Measurements from ENCODE around the gene LTB4R2.
"Not testable (repeated sequence)": the region's sequence is repeated elsewhere in the genome, so short reads cannot be mapped to it uniquely, and the experiment has no call there.

The LTB4R2 gene

DNA sequence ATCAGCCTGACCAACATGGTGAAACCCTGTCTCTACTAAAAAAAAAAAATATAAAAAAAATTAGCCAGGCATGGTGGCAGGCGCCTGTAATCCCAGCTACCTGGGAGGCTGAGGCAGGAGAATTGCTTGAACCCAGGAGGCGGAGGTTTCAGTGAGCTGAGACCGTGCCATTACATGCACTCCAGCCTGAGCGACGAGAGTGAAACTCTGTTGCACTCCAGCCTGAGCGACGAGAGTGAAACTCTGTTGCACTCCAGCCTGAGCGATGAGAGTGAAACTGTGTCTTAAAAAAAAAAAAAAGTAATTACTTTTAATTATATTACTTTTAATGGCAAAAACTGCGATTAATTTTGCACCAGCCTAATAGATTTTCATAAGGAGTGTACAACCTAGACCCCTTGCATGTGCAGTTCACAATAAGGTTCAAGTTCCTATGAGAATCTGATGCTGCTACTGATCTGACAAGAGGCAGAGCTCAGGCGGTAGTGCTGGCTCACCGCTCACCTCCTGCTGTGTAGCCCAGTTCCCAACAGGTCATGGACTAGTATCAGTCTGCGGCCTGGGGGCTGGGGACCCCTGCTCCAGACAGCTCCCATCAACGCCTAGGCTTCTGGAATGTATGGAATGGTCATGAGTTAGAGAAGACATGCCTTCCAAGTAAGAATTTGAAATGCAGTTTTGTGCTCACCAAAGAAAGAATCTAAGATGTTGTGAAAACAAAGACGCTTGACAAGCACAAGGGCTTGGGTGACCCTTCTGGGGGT, 11.5 kb downstream of the LTB4R2 start:
- no peak for DNase-seq

DNA sequence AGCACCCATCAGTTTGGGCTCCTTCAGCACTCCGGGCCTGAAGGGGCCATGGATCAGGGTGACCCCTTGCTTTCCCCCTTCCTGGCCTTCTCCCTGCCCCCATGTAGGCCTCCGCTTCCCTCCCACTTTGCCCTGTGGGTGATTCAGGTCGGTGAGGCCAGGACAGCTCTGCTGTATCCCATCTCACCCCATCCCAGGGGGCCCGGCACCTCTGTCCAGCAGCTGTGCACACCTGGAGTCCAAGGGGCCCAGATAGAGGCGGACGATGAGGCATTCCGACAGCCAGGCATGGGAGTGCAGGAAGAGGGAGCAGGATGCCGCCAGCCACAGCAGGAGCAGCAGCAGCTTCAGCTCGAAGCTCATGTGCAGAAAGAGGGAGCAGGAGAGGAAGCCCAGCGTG, 12.7 kb downstream of the LTB4R2 start:
- DNase-seq, result no peak

DNA sequence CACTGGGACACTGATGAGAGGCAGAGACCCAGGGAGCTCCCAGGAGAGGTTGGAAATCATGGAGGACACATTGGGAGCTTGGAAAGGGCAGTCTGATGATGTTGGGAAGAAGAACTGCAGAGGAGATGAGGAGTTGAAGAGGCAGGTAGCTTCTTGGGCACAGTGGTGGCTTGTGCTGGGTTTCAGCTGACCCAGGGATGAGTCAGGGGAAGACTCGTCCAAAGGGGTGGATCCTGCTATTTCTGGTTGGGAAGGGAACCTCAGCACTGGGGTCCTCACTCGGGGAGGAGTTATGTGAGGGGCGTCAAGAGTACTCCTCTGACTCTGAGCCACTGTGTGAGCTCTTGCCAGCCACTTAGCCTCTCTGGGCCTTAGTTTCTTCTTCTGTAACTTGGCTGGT, 13.4 kb downstream of the LTB4R2 start:
- DNase-seq, result no peak

DNA sequence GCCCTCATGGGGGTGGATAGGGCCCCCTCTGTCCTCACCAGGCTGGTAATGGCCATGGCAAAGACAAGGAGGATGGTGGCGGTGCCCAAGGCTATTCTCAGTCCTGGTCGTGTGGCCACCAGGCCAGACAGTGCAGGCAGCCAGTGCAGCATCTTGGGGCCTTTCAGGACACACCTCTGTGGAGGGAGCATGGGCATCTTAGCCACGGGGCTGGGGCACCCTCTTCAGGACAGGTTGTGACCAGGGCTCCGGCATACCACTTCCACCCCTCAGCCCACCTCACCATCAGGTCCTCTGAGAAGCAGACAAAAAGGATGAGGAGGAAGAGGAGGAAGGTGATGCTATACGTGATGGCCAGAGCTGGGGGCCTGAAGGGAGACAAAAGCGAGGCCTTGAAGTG, 14.1 kb downstream of the LTB4R2 start:
- DNase-seq, result no peak

DNA sequence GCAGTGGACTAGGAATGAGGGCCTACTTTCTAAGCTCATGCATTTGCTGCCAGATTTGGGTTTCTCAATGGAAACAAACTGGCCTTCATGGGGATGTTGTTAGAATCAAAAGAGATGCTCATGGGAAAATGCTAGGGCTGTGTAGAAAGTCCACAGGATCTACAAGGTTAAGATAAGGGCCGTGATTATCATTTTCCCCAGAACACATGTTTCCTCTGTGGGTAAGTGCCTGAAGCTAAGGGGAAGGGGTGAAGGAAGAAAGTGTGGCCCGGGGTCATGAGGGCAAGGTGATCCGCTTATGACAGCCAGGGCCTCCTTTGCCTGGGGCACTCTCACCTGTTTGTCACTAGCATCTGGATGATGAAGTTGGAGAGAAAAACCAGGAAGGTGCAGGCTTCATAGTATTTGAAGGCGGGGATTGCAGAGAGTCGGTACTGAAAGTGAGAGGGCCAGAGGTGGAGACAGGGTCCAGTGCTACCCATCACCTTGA, 15.1 kb downstream of the LTB4R2 start:
- no peak for DNase-seq

DNA sequence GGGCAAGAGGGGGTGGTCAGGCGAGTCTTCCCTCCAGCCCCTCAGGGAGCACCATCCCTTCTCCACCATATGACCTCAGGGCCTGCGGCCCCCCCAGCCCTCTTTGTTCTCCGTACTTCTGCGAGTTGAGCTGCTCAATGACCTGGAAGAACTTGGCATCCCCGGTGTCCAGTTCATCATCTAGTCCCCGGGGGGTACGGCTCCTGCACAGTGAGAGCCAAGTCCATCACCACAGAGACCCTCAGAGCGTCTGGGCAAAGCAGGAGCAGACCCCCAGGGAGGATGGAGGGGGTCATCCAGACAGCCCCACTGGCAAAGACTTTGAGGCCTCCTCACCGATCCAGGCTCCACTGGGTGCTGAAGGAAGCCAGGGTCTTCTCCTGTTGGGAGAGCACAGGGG, 16.0 kb downstream of the LTB4R2 start:
- no peak for DNase-seq

DNA sequence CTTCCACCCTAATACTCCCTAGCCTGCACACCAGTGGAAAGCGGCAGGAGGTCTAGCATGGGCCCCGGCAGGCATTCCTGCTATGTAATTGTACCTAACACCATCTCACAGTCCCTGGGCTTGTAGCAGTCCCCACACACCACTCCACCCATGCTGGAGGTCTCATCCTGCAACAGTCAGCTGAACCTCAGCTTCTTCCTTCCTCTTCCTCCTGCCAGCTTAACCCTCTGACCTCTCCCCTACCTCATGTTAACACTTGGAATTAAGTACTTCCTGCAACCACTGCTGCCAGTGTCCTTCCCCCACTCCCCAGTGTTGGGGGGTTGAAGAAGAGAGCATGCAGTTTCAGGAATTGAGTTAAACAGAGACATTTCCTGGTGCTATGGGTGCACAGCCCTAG, 17.4 kb downstream of the LTB4R2 start:
- DNase-seq, result no peak

DNA sequence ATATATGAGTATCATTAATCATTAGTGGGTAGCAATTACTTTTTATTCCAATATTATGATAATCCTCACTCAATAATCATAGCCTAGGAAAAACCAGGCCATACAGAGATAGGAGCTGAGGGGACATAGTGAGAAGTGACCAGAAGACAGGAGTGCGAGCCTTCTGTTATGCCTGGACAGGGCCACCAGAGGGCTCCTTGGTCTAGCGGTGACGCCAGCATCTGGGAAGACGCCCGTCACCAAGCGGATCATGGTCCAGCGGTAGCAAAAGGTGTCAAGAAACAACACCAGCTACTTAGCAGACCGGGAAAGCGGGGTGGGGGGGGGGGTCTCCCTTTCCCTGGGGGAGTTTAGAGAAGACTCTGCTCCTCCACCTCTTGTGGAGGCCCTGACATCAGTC, 18.0 kb downstream of the LTB4R2 start:
- not testable (repeated sequence) for DNase-seq

DNA sequence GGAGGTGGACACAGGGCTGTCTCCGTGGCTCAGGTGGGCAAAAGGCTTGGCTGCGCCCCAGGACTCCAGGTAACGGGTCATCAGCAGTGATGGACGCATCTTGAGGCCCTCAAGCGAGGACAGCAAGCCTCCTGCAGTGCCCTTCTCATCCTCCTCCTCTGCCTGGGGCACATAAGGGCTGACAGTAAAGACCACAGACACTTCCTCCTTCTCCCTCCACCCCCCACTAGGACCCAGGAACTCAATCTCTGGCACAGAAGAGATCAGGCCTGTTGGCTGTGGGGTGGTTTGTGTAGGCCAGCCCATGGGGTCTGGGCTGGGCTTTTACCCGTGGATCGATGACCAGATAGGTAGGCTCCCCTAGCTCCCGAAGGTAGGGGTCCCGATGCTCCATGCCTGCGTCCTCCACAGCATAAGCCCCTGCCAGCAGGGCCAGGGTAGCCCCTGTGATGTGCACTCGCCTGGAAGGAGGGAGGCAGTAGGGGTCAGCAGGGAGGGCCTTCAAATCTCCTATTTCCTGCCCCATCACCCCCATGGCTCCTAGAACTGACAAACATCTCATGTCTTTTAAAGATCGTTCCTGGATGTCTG, 19.2 kb downstream of the LTB4R2 start:
- no peak for DNase-seq

DNA sequence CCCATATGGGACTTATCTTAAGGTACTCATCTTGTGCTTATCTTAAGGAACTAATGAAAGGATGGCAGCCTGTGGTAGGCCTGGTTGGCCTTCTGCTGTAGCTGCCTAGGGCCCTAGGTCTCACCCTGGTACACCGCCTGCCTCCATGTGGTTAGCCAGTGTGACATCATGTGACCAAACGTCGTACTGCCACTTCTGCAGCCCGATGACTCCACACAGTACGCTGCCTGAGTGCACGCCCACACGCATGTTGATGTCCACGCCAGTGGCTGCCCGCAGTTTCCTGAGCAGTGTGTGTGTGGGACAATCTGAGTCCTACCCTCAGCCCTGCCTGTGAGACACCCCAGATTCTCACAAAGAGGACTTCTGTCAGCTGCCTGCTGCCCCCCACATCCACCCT, 19.8 kb downstream of the LTB4R2 start:
- DNase-seq, result no peak

DNA sequence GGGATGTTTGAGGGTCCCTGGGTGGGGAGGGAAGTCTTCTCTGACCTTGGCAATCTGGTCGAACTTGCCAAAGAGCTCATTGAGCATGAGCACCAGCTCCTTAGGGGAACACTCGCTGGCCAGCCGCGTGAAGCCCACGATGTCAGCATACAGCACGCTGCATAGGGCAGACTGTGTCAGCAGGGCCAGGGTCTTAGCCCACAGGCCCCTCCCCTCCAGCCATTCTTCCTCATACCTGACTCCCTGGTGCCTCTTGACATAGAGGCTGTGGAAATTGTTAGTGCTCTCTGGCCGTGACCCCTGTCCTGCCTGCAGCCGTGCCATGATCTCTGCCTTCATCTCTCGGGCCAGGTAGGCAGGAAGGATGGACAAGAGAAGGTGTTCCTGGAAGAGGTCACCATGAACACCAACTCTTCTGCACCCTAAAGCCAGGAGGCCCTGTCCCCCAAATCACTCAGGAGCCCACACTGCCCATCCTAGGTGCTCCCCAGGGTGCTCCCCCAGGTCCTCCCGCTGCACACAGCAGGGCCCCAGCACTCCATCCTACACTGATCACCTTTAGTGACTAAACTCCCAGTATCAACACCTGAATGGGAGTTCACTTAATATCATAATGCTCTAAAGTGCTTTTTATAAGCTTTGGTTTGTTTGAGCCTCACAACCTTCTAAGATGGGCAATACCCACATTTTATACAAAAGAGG, 21.2 kb downstream of the LTB4R2 start:
- DNase-seq, result no peak

DNA sequence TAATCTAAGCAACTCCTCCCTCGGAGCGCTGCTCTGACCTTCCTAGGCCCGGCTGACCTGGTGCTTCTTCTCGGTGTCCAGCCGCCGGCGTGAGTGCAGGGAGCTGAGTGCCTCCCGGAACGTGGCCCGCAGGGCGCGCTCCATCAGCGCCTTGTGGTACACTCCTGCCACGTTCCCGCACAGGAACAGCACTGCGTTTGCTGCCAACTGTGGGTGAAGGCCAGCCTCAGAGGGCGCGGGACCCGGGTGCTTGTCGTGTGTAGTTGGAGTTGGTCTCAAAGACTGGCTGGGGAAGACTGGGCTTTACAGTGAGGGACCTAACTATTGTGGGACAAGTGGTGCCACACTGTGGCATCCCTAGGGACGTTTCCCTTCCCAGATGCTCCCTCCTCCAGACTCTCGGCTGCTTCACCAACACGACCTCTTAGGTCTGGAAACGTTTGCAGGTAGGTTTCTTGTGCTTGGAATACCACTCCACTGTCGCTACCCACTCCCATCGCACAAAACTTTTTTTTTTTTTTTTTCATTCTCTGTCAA, 21.9 kb downstream of the LTB4R2 start:
- no peak for DNase-seq

DNA sequence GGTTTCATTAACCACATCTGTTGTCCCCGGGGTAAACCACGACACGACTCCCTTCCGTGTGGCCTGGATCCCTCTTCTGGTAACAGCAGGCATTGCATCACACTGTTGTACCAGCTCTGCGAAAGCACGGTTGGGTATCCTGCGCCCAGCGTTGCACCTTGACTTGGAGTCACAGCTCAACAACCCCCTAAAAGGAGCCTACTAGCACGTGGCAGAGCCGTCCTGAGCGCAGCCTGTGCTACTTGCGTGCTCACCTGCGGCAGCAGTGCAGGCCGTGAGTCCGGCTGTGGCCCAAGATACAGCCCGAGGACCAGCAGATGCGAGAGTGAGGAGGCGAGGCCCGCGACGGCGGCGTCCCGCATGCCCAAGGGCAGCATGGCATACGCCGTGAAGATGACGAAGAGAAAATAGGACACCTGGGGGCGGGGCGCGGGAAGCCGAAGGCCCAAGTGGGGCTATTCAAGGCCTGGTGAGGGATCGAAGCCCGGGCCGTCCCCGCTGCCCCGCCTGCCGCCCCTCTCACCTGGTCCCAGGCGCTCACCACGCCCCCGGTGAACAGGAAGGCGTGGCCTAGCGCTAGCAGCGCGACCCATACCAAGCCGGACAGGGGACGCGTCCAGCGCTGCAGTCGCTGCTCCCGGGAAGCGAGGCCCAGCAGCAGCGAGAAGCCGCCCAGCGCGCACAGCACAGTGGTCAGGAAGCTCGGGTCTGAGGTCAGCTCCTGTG, 22.5 kb downstream of the LTB4R2 start:
- peak; percentile 38 for DNase-seq

DNA sequence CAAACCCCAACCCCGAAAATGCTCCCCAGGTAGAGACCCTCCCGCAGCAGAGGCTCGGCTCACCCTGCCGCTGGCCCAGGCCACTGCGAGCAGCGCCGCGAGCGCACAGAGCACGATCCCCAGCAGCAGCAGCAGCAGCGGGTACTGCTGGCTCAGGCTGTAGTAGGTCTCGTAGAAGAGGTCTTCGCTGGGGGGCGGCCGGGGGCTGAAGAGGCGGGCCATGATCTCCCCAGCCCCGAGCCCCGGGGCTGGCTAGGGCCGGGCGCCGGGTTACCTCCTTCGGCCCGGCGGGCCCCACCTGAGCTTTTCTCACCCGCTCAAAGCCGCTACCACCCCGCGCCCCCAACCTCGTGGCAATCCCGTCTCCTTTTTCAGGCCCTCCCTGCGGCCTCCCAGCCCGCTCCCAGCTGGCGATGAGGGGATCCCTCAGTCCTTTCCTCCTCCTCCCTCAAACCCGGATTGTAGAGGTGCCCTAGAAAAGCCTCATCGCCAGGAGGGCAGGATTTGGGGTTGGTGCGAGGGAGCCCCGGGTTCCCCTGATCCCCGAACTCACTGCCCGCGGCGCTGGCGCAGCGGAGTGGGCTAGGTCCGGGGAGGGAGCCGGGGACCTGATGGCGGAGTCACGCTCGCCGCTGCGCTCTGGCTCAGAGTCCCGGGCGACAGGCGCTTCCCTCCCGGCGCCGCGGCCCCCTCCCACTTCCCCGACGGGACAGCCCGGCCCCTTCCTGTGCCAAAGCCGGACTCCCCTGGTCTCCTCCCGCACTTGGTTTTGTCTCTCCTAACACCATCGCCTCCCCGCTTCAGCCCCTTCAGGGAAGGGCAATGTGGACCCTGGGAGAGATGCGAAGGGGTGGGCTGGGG, 24.7 kb downstream of the LTB4R2 start, which contains the start of gene ADCY4:
Gene ADCY4 (minus strand): TSS at position 641 of the 861 bp plus-strand sequence. CDS start 419 bp downstream, at position 222.
- no peak for DNase-seq

DNA sequence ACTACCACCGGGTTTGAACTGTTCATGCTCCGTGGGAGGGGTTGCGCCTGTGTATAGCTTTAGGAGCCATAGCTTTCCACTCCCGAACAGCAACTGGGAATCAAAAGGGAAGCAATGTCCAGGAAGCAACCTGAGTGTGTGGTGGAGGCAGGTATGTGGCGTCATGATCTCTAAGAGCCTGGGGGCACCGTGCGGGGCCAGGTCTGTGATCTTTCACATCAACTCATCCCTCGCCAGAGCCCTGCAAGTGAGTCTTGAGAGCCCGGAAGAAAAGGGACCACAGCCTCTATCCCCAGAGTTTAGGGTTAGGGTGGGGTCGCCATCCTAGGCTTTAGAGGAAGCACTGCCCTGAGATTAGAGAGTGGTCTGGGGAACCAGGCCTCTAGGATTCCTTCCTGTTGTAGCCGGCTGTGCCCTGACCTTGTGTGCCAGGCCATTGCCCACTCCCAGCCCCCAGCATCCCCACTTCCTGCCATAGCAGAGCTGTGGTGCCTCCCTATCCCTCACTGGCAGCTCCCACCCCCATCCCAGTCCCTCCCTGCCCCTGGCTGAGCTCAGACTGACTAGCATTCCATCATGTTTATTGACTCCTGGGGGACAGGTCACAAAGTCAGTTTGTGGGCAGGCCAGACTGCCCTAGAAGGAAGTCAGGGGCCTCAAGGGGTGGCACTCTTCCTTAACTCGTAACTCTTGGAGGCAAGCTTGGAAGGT, 25.7 kb downstream of the LTB4R2 start:
- DNase-seq, result no peak

DNA sequence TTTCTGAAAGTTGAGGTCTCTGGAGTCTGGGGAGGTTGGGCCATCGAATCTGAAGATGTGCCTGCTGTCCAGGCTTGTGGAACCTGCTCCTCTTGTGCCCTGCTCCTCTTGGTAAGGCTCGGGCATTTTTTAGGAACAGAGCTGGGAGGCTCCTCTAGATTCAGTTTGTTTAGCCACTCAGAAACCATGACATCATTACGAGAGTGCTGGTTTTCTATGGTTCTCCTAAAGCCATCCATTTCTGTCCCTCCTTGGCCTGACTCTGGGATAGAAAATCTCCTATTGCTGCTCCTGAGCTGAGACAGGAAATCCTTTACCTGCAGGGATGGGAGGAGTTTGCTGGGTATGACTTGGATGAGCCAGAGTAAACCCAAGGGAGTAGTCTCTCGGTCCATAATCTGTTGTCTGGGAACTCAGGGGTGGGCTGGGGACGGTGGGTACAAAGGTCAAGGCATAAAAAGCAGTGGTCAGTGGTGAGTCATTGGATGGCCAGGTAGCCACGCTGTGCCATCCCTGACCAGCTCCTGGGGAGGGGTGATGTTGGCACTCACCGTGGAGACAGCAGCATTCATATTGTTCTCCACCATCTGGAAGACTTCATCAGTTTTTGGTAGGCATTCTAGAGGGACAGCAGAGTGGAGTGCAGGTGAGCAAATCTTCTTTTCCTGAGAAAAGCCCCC, 27.3 kb downstream of the LTB4R2 start:
- DNase-seq, result no peak

DNA sequence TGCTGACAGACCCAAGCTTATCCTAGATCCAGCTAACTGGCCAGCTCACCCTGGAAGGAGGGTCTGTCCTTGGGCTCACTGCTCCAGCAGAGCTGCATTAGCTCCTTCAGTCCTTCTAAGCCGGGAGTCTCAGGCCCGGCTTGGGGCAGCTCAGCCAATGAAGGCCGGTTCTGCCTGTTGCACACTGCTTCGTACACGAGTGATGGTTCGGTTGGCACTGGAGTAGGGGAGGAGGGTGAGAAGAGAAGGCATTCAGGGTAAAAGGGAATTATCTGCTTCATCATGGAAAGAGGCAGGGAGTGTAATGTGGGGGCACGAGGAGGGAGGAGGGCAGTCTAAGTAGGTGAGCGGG, 27.9 kb downstream of the LTB4R2 start:
- no peak for DNase-seq

DNA sequence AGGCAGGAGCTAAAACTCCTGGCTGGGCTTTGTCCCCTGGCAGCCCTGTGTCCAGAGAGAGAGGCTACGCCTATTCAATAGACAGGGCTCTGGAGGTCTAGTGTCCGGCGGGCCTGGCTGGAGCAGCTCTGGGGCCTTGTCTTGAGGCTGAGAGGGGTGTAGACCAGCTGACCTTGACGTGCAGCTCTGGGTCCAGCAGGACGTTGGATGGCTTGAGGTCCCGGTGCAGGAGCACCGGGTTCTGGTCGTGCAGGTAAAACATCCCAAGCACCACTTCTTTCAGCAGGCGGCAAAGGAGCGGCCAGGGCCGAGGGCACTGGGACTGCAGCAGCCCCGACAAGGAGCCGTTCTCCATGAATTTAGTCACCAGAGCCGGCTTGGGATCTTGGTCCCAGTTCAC, 28.9 kb downstream of the LTB4R2 start:
- DNase-seq, result no peak

DNA sequence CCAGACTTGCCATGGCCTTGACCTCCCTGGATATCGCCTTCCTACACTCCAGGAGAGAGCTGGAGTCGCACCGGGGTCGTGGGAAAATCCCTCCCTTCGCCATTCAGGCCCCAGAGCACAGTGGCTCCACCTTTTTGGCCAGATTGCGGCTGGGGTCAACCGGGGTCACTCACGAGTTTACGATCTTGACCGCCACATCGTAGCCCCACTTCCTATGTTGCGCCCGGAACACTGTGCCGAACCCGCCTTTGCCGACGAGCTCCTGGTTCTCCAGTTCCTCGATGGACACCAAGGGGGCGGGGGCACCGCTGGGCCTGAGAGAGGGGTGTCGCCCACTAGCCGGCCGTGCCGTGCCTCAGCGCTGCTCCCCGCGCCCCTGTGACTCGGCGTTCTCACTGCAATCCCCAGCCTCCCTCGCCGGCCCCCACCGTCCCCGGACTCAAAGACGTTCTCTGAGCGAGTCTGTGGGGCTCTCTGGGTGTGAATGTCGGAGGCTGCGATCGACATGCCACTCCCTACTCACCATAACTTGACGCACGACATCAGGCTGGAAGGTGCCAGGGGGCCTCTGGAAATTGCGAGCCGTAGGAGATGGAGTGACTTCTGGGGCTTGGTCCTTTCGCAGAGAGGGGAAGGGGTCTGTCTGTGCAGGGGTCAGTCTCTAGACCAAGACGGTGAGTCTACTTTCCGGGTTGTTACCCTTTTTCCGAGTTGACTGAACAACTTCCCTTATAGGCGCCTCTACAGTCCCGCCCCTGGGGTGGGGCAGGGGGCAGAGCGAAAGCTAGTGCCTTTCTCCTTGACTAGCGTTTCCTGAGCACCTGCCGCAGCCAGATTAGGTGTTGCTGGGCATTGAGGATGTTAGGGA, 29.6 kb downstream of the LTB4R2 start, which contains the start of gene RIPK3:
Gene RIPK3 (minus strand): TSS at position 708 of the 868 bp plus-strand sequence. CDS start 165 bp downstream, at position 543.
- peak; percentile 68 for DNase-seq

DNA sequence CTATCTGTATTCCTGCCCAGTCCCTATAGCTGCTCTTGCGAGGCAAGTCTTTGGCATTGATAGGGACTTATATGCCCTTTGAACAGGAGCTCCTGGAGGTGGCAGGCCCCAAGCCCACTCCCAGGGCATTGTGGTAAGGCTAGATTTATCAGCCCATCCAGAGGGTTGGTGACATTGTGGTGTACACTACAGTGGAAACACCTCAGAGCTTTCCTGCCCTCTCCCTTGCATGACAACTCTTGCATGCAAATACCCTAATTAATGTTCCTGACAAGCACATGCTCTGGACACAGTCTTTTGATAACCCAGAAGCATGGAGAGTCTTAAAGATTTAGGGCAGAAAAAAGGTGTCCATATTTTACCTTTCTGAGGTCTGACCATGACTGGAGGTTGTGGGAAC, 30.7 kb downstream of the LTB4R2 start:
- DNase-seq, result no peak

Measured in NCI-H510A treated with DMSO at 0.1 percent for 48 hours (cell line).